ENCODE measurements around the gene DCAF11. TPM values are rescaled to one million over a fixed set of nuclear protein-coding genes. Genes with fewer than 3 reads are reported as not detected.

Gene DCAF11
- total RNA-seq, 1 experiment from 2014 or later = 93.5 TPM

DNA sequence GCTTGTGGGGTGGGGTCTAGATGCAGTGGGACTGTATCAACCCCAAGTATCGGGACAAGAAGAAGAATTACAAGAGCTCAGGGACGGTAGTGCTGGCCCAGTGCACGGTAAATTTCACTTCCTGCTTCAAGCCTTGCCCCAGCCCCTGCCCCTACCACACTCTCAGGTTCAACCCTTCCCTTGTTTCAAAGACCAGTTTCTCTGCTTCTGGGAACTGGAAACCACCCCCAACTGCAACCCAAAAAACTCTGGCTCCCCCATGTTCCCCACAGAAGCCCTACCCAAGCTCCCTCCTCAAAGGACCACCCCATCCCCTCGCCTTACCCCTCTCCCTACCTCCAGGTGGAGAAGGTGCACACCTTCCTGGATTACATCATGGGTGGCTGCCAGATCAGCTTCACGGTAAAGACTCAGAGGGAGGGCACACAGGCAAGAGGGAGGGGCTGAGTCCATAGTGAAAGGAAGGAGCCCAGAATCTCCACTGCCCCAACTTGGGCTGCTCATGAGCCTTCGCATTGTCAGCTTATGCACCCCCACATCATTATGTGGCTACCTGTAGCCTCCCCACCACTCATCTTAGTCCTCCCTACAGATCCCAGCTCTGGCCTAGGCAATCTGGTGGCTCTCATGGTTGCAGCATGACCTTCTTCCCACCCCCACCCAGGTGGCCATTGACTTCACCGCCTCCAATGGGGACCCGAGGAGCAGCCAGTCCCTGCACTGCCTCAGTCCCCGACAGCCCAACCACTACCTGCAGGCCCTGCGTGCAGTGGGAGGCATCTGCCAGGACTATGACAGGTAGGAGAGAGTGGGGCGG, 38.9 kb upstream of the DCAF11 start:
- H3K9me3 ChIP-seq (ENCODE audit: low read length) = no peaks in the 10 kb centered on the region
- no peaks in the 10 kb centered on the region for H3K36me3 ChIP-seq (ENCODE audit: insufficient read depth, low read length)
- H3K9me2 ChIP-seq (replicated peaks; ENCODE audit: insufficient read depth, low read length) = no peaks in the 10 kb centered on the region
- DNase-seq = peak; percentile 63
- H4K20me1 ChIP-seq (ENCODE audit: insufficient read depth, low read depth, low read length) = no peaks in the 10 kb centered on the region
- peak overlapping the region; percentile 58; the same call in 1 of the 2 replicates for H2AFZ ChIP-seq (ENCODE audit: low read length)
- H3K4me1 ChIP-seq (ENCODE audit: low read length) = peaks cover 33% of the 10 kb centered on the region
- no peaks in the 10 kb centered on the region for H3K79me2 ChIP-seq (ENCODE audit: low read length)
- H3K27ac ChIP-seq (ENCODE audit: low read length) = no peak overlapping the region
- H3K4me2 ChIP-seq (ENCODE audit: low read depth, low read length, poor library complexity, severe bottlenecking) = no peak overlapping the region
- H3K27me3 ChIP-seq (ENCODE audit: low read length) = no peaks in the 10 kb centered on the region
- H3K4me3 ChIP-seq (ENCODE audit: low read length) = no peak overlapping the region
- H3K9ac ChIP-seq (ENCODE audit: low read length) = no peak overlapping the region

DNA sequence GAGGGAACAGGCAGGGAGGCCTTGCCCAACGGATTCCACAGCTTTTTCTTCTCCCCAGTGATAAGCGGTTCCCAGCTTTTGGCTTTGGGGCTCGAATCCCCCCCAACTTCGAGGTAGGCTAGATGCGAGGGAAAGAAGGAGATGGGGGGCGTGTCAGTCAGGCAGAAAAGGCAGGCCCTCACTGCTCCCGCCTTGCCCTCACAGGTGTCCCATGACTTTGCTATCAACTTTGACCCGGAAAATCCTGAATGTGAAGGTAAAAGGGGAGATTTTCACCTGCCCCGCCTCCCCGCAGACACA, 38.3 kb upstream of the DCAF11 start:
- H3K4me3 ChIP-seq (ENCODE audit: low read length) = no peak overlapping the region
- no peaks in the 10 kb centered on the region for H3K36me3 ChIP-seq (ENCODE audit: insufficient read depth, low read length)
- no peaks in the 10 kb centered on the region for H3K79me2 ChIP-seq (ENCODE audit: low read length)
- H3K4me1 ChIP-seq (ENCODE audit: low read length) = peaks cover 37% of the 10 kb centered on the region
- H3K9ac ChIP-seq (ENCODE audit: low read length) = no peak overlapping the region
- no peaks in the 10 kb centered on the region for H3K9me2 ChIP-seq (replicated peaks; ENCODE audit: insufficient read depth, low read length)
- no peak overlapping the region for H2AFZ ChIP-seq (ENCODE audit: low read length)
- H3K27ac ChIP-seq (ENCODE audit: low read length) = no peak overlapping the region
- no peak overlapping the region for H3K4me2 ChIP-seq (ENCODE audit: low read depth, low read length, poor library complexity, severe bottlenecking)
- no peak for DNase-seq
- no peaks in the 10 kb centered on the region for H4K20me1 ChIP-seq (ENCODE audit: insufficient read depth, low read depth, low read length)
- H3K27me3 ChIP-seq (ENCODE audit: low read length) = no peaks in the 10 kb centered on the region
- H3K9me3 ChIP-seq (ENCODE audit: low read length) = no peaks in the 10 kb centered on the region

DNA sequence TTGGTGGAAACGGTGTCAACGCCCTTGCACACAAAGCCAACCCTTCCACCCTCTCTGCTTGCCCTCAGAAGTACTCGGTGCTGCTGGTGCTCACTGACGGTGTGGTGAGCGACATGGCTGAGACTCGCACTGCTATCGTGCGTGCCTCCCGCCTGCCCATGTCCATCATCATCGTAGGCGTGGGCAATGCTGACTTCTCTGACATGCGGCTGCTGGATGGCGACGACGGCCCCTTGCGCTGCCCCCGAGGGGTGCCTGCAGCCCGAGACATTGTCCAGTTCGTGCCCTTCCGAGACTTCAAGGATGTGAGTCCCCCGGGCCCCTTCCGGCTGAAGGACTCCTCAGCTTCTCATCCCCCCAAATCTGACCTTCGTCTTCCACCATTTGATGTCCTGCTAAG, 37.5 kb upstream of the DCAF11 start:
- no peaks in the 10 kb centered on the region for H3K9me3 ChIP-seq (ENCODE audit: low read length)
- no peak for DNase-seq
- H3K4me1 ChIP-seq (ENCODE audit: low read length) = peaks cover 45% of the 10 kb centered on the region
- H3K9me2 ChIP-seq (replicated peaks; ENCODE audit: insufficient read depth, low read length) = no peaks in the 10 kb centered on the region
- no peak overlapping the region for H3K4me3 ChIP-seq (ENCODE audit: low read length)
- H3K4me2 ChIP-seq (ENCODE audit: low read depth, low read length, poor library complexity, severe bottlenecking) = no peak overlapping the region
- no peak overlapping the region for H3K27ac ChIP-seq (ENCODE audit: low read length)
- no peak overlapping the region for H3K9ac ChIP-seq (ENCODE audit: low read length)
- H2AFZ ChIP-seq (ENCODE audit: low read length) = no peak overlapping the region
- no peaks in the 10 kb centered on the region for H3K79me2 ChIP-seq (ENCODE audit: low read length)
- no peaks in the 10 kb centered on the region for H4K20me1 ChIP-seq (ENCODE audit: insufficient read depth, low read depth, low read length)
- H3K36me3 ChIP-seq (ENCODE audit: insufficient read depth, low read length) = no peaks in the 10 kb centered on the region
- no peaks in the 10 kb centered on the region for H3K27me3 ChIP-seq (ENCODE audit: low read length)

DNA sequence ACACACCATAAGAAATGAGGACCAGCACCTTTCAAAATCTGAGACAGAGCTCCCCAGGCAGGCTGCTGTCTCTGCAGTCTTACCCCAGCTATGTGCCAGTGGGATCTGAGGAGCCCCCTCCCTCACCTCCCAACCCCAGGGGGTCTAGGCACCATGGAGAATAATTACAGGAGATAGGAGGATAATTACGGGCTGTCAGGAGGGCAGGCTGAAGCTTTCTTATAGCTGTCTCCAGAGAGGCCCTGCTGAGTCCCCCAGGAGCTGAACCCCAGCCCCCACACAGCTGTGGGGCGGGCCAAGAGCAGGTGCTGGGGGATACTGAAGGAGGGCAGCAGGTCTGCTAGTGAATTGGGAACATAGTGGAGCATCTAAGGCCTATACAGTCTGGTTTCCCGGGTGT, 36.4 kb upstream of the DCAF11 start:
- H3K4me3 ChIP-seq (ENCODE audit: low read length) = no peak overlapping the region
- no peak overlapping the region for H3K27ac ChIP-seq (ENCODE audit: low read length)
- H3K27me3 ChIP-seq (ENCODE audit: low read length) = no peaks in the 10 kb centered on the region
- H3K4me2 ChIP-seq (ENCODE audit: low read depth, low read length, poor library complexity, severe bottlenecking) = peak overlapping the region; percentile 13
- DNase-seq = no peak
- H3K9me2 ChIP-seq (replicated peaks; ENCODE audit: insufficient read depth, low read length) = no peaks in the 10 kb centered on the region
- H2AFZ ChIP-seq (ENCODE audit: low read length) = no peak overlapping the region
- H3K9me3 ChIP-seq (ENCODE audit: low read length) = no peaks in the 10 kb centered on the region
- no peaks in the 10 kb centered on the region for H3K79me2 ChIP-seq (ENCODE audit: low read length)
- peaks cover 45% of the 10 kb centered on the region for H3K4me1 ChIP-seq (ENCODE audit: low read length)
- no peaks in the 10 kb centered on the region for H4K20me1 ChIP-seq (ENCODE audit: insufficient read depth, low read depth, low read length)
- peak overlapping the region; percentile 28 for H3K9ac ChIP-seq (ENCODE audit: low read length)
- H3K36me3 ChIP-seq (ENCODE audit: insufficient read depth, low read length) = no peaks in the 10 kb centered on the region

DNA sequence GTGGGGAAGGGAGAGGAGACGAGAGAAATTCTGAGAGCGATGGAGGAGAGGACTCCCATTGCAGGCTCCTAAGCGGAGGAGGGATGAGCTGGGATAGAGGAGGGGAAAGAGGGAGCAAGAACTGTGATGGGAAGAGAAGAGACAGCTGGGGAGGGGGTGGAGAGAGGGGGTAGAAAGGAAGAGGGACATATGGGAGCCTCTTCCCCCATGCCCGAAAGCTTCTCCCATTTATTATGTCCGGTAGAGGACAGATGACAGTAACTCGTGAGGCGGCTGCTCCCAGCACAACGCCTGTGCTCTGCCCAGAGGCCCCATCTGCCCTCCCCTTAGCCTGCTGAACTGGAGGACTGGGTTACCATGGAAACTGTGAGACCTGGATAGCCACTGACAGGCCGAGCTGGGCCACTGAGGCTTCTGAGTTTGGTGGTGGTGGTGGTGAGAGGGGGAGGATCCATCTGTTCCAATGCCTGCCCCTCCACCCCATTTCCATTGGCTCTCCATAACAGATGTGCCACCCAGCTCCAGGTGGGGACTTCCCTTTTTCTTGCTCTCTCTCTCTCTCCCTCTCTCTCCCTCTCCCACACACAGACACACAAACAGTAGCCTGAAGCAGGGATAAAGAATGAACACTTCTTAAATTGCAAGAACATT, 35.0 kb upstream of the DCAF11 start:
- no peaks in the 10 kb centered on the region for H3K36me3 ChIP-seq (ENCODE audit: insufficient read depth, low read length)
- H4K20me1 ChIP-seq (ENCODE audit: insufficient read depth, low read depth, low read length) = no peaks in the 10 kb centered on the region
- no peak overlapping the region for H3K4me3 ChIP-seq (ENCODE audit: low read length)
- no peak overlapping the region for H3K4me2 ChIP-seq (ENCODE audit: low read depth, low read length, poor library complexity, severe bottlenecking)
- H3K79me2 ChIP-seq (ENCODE audit: low read length) = no peaks in the 10 kb centered on the region
- no peak overlapping the region for H3K27ac ChIP-seq (ENCODE audit: low read length)
- H3K9me3 ChIP-seq (ENCODE audit: low read length) = no peaks in the 10 kb centered on the region
- H2AFZ ChIP-seq (ENCODE audit: low read length) = no peak overlapping the region
- no peaks in the 10 kb centered on the region for H3K27me3 ChIP-seq (ENCODE audit: low read length)
- no peaks in the 10 kb centered on the region for H3K9me2 ChIP-seq (replicated peaks; ENCODE audit: insufficient read depth, low read length)
- peaks cover 45% of the 10 kb centered on the region for H3K4me1 ChIP-seq (ENCODE audit: low read length)
- no peak for DNase-seq
- peak overlapping the region; percentile 73; the same call in 1 of the 2 replicates for H3K9ac ChIP-seq (ENCODE audit: low read length)

DNA sequence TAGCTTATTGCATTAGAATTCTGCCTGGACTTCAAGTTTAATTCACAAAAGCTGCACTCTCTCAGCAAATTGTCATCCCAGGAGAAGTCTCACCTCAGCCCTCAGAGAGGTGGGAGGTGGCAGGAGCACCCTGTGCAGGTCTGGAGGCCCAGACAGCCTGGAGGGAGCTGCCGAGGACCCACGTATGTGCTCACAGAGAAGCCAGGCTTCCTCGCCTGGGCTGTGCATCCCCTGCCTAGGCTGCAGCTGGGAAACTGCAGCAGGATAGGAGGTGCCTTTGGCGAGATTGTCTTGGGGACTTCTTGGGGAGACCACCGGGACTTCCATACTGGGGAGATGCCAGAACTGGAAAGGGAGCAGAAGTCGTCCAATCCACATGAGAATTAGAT, 34.4 kb upstream of the DCAF11 start:
- Histone ChIP-seq H3K4me2 (ENCODE audit: low read depth, low read length, poor library complexity, severe bottlenecking) (peak overlapping the region; percentile 85), H3K27ac (ENCODE audit: low read length) (no peak overlapping the region), H3K4me1 (ENCODE audit: low read length) (peaks cover 42% of the 10 kb centered on the region), H4K20me1 (ENCODE audit: insufficient read depth, low read depth, low read length) (no peaks in the 10 kb centered on the region), H2AFZ (ENCODE audit: low read length) (no peak overlapping the region), H3K9ac (ENCODE audit: low read length) (peak overlapping the region; percentile 73), H3K27me3 (ENCODE audit: low read length) (no peaks in the 10 kb centered on the region), H3K79me2 (ENCODE audit: low read length) (no peaks in the 10 kb centered on the region), H3K36me3 (ENCODE audit: insufficient read depth, low read length) (no peaks in the 10 kb centered on the region), H3K9me3 (ENCODE audit: low read length) (no peaks in the 10 kb centered on the region), H3K4me3 (ENCODE audit: low read length) (no peak overlapping the region), H3K9me2 (replicated peaks; ENCODE audit: insufficient read depth, low read length) (no peaks in the 10 kb centered on the region)
- DNase-seq = no peak

DNA sequence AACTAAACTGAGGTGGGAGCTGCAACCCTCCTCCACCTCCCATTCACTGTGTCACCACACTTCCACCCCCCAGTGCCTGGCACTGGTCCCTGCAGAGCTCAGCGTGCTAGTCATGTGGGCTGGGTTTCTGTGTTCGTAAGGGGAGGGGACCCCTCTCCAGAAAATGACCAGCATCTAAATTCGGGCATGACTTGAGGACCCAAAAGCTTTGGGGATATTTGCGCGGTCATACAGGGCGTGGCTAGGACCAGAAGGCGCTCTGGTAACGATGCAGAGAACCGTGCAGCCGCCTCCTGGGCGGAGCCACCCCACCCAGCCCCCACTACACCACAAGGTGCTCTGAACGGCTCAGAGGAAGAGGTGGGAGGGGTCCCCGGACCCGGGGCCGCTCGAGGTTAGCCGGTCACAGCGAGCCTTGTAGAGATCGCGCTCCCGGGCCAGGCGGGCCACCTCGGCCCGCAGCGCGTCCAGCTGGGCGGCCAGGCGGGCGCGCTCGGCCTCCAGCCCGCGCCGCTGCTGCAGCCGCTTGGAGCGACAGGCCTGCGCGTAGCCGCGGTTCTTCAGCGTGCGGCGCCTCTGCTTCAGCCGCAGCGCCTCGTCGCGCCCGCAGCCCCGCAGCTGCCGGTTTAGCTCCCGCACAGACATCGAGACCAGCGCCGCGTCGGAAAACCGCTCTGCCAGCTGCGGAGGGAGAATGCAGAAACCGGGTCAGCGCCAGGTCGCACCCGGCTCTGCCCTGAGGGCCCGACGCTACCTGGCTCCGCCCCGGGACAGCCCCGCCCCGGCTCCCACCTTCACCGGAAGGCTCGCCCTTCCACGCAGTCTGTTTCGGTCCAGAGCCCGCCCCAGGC, 33.5 kb upstream of the DCAF11 start:
- Histone ChIP-seq H3K9ac (ENCODE audit: low read length) (peak overlapping the region; percentile 73), H3K9me3 (ENCODE audit: low read length) (no peaks in the 10 kb centered on the region), H3K4me1 (ENCODE audit: low read length) (peaks cover 36% of the 10 kb centered on the region), H3K27me3 (ENCODE audit: low read length) (no peaks in the 10 kb centered on the region), H4K20me1 (ENCODE audit: insufficient read depth, low read depth, low read length) (no peaks in the 10 kb centered on the region), H3K79me2 (ENCODE audit: low read length) (no peaks in the 10 kb centered on the region), H3K36me3 (ENCODE audit: insufficient read depth, low read length) (no peaks in the 10 kb centered on the region), H3K4me3 (ENCODE audit: low read length) (peak overlapping the region; percentile 81), H3K9me2 (replicated peaks; ENCODE audit: insufficient read depth, low read length) (no peaks in the 10 kb centered on the region), H2AFZ (ENCODE audit: low read length) (peak overlapping the region; percentile 90), H3K27ac (ENCODE audit: low read length) (no peak overlapping the region), H3K4me2 (ENCODE audit: low read depth, low read length, poor library complexity, severe bottlenecking) (peak overlapping the region; percentile 85)
- peak; percentile 93 for DNase-seq

DNA sequence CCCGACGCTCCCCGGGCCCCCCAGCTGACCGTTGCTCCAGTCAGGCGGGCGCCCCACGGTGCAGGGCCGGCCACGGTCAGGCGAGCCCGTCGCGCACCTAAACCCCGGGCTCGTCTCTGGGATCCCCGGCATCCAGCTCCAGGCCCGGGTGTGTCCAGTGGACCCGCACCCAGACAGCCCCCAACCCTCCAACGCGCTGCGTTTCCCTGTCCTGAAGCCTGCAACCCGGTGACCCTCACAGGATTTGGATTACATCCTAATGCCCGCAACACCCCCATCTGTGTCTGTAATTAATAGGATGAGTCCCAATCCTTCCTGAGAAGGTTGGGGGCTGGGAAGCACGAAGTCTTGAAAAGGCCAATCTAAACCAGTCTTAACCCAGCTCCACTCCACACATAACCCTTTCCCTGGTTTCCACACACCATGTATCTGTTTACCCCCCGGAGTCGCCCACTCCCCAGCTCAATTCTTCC, 32.8 kb upstream of the DCAF11 start:
- Histone ChIP-seq H3K36me3 (ENCODE audit: insufficient read depth, low read length) (no peaks in the 10 kb centered on the region), H2AFZ (ENCODE audit: low read length) (peak overlapping the region; percentile 90), H3K9me3 (ENCODE audit: low read length) (no peaks in the 10 kb centered on the region), H3K9ac (ENCODE audit: low read length) (peak overlapping the region; percentile 73), H3K4me2 (ENCODE audit: low read depth, low read length, poor library complexity, severe bottlenecking) (peak overlapping the region; percentile 85), H3K27ac (ENCODE audit: low read length) (no peak overlapping the region), H3K4me3 (ENCODE audit: low read length) (peak overlapping the region; percentile 81), H3K27me3 (ENCODE audit: low read length) (no peaks in the 10 kb centered on the region), H3K9me2 (replicated peaks; ENCODE audit: insufficient read depth, low read length) (no peaks in the 10 kb centered on the region), H3K4me1 (ENCODE audit: low read length) (peaks cover 36% of the 10 kb centered on the region), H3K79me2 (ENCODE audit: low read length) (no peaks in the 10 kb centered on the region), H4K20me1 (ENCODE audit: insufficient read depth, low read depth, low read length) (no peaks in the 10 kb centered on the region)
- no peak for DNase-seq
